GM18508 (cell line): ENCODE measurements around the gene SNX6.
"Not testable (repeated sequence)": the region's sequence is repeated elsewhere in the genome, so short reads cannot be mapped to it uniquely, and the experiment has no call there.

Experiments
- ATAC-seq: cut with Tn5 transposase; IDR thresholded peaks from one replicate; pipeline ENCODE4 v1.9.1; 2021; ENCODE audit warnings: moderate number of reproducible peaks; ENCODE audit not compliant: insufficient read depth, unreplicated experiment

Gene SNX6

DNA sequence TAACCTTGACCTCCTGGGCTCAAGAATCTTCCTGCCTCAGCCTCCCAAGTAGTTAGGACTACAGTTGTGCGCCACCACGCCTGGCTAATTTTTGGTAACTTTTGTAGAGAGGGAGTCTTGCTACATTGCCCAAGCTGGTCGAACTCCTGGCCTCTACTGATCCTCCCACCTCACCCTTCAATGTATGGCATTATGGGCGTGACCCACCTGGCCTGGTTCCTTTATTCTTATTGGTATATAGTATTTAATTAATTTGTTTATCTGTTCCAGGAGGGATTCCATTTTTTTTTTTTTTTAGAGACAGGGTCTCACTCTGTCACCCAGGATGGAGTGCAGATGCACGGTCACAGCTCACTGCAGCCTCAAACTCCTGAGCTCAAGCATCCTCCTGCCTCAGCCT, 49.6 kb downstream of the SNX6 start:
- no peak for ATAC-seq

DNA sequence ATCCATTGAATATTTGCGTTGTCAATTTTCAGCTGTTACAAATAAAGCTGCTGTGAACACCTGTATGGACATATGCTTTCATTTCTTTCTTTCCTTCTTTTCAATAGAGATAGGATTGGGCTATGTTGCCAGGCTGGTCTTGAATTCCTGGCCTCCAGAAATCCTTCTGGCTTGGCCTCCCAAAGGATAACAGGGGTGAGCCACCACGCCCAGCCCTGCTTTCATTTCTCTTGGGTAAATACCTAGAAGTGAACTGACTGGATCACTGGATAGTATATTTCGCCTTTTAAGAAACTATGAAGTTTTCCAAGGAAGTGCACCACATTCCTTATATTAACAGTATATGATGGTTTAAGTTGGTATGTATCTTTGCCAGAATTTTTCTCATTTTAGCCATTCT, 58.2 kb downstream of the SNX6 start:
- no peak for ATAC-seq

DNA sequence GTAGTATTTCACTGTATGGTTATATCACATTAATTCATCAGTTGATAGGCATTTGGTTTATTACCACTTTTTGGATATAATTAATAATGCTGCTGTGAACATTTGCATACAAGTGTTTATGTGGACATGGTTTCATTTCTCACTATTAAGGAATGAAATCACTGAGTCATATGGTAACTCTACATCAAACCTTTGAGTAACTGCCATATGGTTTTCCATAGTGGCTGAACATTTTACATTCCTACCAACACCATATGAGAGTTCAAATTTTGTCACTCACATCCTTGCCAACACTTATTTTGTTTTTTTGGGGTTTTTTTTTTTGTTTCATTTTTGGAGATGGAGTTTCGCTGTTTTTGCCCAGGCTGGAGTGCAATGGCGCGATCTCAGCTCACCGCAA, 60.2 kb downstream of the SNX6 start:
- ATAC-seq = no peak

DNA sequence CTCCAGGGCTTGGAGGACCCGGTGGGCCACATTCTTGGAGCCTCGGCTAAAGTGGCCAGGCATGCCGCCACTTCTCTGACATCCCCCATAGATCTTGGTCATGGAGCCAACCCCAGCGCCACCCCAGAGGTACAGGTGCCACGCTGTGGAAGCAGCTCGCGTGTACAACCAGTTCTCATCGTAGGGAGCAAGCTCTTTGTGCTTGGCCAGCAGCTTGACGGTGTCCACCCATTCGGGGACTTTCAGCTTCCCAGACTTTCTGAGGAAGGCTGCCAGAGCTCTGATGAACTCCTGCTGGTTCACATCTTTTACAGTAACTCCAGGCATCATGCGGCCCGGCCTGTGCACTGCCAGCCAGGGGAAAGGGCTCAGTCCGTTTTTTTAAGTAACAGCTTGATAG, 61.1 kb downstream of the SNX6 start:
- ATAC-seq = no peak

DNA sequence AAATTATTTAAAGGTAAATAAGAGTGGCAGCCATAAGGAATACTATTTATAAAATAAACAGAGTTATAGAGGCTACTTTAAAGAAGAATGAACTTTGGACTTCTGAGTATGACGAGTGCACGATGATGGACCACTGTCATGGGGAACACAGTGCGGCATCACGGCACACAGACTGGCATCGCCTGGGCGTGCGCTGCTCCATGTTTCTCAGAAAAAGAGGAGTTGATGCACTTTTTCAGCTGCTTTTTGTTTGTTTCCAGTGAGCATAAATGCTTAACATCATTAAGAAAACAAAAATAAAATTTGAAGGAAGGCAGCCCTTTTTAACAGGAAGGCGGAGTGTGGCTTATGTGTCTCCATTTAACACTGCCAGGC, 67.2 kb downstream of the SNX6 start:
- no peak for ATAC-seq

DNA sequence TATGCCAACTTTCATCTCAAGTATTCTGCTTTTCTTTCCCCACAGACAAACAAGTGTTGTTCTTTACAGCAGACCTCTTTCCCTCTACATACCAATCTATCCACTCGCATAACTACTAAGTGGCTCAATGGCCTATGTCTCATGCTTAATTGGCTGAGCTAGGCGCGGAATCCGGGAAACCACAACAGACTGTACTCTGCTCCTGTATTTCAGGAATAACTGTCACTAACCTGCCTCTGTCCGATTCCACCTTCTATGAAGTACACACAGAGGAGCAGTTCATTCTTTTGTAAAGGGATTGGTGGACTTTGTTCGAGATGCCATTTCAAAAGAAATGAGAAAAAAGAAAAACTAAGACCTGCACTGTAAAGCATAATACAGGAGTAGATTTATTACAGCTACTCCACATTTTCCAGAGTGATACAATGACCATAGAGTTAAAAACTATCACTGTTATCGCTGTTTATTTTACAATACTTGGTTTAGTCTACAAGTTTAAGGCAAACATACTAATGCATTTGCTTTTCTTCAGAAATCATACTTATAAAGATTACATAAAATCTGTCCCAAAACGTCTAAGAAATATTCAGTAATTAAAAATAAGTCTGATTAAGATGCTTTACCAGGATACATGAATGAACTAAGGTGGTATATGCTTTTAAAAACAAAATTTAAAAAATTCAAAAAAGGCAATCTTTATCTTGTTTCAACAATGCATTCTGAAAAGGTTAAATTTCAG, 67.7 kb downstream of the SNX6 start:
- ATAC-seq = not testable (repeated sequence)

DNA sequence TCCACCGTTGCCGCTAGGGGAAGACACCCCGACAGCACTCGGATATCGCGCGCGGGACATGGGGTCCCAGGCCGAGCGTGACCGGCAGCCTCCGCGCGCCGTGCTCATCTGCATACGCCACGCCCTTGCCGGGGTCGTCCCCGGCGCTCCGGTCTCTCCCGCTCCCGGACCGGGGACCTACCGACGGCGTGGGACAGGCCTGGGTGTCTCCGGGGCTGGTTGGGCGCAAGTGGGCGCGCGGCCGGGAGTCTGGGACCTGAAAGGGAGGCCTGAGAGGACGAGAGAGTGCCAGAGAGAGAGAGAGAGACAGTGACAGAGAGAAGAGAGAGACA, 73.5 kb downstream of the SNX6 start:
- ATAC-seq = peak; percentile 22

DNA sequence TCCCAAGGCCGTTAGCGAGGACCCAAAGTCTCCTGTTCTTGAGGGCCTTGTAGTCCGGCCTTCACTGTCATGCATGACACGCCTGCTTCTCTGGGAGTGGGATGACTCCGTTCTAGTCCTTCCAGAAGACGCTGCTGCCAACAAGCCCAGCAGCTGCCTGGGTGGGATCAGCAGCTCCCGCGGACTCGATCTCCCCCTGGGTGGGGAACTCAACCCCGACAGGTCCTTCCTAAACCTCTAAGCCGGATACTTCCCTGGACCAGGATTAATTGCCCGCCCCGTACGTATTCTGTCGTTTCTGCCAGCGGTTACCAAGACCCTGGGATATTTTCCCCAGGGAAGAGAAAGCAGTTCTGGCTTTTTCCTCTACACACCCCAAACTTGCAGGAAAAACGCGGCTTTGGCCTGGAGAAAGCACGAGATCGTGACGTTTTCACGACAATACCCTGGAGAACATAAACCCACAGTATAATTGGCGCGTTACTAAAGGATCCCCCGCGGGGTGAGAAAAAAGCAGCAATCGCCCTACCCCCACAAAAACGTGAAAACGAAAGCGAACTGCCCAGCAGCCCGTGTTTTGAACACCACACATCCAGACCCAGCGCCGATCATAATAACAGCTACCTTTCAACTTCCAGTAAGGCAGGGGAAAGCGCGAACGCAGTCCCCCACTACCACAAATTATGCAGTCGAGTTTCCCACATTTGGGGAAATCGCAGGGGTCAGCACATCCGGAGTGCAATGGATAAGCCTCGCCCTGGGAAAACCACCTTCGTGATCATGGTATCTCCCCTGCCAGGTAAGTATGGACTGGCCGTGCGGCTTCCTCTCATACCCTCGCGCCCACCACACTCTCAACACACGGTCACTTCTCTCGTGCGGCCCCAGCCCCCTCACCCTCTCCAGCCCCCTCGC, 74.1 kb downstream of the SNX6 start:
- ATAC-seq = peak; percentile 51

DNA sequence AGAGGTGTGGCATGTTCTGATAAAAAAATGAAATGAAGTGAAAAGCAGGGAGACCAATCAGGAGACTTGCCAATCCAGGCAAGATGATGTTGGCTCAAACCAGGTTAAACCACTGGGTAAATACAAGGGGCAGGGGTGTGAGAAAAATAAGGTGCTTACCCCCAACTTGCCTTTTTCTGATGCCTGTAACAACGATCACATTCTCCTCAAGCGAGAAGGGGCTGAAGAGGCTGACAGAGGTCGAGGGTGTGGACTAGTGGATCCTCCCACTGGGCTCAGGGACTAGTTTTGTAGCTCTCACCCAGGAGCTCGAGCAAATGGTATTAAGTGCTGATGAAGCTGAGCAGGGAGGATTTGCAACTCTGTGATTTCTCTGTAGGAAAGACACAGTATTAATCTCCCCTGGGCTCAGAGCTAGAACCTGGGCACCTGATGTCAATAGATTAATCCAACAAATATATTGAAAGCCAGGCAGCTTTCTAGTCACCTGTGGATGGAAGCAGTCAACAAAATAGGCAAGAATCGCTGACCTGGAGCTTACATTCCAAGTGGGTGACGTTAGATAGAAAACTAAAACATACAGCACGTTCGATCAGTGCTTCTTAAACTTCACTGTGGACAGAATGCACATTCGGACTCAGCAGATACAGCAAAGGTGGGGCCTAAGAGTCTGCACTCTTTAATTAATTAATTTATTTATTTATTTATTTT, 75.3 kb downstream of the SNX6 start:
- no peak for ATAC-seq

DNA sequence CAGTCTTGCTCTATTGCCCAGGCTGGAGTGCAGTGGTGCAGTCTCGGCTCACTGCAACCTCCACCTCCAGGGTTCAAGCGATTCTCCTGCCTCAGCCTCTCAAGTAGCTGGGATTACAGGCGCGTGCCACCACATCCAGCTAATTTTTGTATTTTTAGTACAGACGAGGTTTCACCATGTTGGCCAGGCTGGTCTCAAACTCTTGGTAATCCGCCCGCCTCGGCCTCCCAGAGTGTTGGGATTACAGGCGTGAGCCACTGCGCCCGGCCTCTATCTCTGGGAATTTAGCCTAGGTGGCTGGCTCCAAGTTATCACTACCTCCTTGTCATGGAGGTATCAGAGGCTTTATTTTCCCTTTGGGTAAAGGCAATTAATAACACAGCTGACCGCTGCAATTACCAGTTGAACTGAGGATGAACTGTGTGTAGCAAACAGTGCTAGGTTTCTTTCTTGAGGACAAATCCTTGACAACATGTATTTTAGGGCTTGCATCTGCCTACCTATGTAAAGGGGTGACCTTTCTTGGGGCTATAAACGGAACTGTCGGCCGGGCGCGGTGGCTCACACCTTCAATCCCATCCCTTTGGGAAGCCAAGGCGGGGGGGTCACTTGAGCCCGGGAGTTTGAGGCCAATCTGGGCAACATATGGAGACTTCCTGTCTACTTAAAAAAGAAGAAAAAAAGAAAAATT, 80.5 kb downstream of the SNX6 start:
- not testable (repeated sequence) for ATAC-seq

DNA sequence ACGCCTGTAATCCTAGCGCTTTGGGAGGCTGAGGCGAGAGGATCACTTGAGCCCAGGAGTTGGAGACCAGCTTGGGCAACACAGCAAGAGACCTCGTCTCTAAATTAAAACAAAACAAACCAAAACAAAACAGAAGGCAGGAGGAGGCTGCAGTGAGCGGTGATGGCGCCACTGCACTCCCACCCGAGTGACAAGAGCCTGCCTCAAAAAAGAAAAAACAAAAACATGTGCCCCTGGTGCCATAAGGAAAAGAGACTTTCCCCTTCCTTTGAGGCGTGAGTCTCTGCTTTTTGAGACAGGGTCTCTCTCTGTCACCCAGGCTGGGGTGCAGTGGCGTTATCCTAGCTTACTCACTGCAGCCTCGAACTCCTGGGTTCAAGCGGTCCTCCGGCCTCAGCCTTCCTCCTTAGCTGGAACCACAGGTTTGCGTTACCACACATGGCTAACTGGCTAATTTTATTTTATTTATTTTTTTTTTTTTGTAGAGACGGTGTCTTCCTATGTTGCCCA, 81.4 kb downstream of the SNX6 start:
- no peak for ATAC-seq

DNA sequence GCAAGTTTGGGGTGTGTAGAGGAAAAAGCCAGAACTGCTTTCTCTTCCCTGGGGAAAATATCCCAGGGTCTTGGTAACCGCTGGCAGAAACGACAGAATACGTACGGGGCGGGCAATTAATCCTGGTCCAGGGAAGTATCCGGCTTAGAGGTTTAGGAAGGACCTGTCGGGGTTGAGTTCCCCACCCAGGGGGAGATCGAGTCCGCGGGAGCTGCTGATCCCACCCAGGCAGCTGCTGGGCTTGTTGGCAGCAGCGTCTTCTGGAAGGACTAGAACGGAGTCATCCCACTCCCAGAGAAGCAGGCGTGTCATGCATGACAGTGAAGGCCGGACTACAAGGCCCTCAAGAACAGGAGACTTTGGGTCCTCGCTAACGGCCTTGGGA, 82.8 kb downstream of the SNX6 start:
- ATAC-seq = peak; percentile 14

DNA sequence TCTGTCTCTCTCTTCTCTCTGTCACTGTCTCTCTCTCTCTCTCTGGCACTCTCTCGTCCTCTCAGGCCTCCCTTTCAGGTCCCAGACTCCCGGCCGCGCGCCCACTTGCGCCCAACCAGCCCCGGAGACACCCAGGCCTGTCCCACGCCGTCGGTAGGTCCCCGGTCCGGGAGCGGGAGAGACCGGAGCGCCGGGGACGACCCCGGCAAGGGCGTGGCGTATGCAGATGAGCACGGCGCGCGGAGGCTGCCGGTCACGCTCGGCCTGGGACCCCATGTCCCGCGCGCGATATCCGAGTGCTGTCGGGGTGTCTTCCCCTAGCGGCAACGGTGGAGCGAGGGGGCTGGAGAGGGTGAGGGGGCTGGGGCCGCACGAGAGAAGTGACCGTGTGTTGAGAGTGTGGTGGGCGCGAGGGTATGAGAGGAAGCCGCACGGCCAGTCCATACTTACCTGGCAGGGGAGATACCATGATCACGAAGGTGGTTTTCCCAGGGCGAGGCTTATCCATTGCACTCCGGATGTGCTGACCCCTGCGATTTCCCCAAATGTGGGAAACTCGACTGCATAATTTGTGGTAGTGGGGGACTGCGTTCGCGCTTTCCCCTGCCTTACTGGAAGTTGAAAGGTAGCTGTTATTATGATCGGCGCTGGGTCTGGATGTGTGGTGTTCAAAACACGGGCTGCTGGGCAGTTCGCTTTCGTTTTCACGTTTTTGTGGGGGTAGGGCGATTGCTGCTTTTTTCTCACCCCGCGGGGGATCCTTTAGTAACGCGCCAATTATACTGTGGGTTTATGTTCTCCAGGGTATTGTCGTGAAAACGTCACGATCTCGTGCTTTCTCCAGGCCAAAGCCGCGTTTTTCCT, 83.4 kb downstream of the SNX6 start:
- ATAC-seq = peak; percentile 66

DNA sequence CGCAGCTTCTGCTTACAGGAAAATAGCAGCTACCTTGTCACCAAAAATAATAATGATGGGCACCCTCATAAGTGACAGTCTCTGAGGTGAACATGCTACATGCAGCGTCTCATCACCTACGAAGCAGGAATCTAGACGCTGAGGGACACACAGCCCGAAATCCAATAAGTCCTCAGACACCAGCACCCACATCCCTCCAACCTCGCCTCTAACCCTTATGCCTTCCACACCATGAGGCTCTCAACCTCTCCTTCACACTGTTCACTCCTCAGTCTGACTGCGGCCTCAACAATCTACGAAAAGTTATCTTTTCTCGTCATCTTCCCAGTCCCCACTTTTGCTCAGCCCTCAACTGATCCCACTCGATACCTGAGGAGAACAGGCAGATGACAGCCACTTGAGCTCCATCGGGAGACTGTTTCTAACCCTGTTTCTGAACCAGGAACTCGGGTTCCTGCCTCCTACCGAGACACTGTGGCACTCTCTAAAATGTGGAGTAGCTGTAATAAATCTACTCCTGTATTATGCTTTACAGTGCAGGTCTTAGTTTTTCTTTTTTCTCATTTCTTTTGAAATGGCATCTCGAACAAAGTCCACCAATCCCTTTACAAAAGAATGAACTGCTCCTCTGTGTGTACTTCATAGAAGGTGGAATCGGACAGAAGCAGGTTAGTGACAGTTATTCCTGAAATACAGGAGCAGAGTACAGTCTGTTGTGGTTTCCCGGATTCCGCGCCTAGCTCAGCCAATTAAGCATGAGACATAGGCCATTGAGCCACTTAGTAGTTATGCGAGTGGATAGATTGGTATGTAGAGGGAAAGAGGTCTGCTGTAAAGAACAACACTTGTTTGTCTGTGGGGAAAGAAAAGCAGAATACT, 89.5 kb downstream of the SNX6 start:
- not testable (repeated sequence) for ATAC-seq

DNA sequence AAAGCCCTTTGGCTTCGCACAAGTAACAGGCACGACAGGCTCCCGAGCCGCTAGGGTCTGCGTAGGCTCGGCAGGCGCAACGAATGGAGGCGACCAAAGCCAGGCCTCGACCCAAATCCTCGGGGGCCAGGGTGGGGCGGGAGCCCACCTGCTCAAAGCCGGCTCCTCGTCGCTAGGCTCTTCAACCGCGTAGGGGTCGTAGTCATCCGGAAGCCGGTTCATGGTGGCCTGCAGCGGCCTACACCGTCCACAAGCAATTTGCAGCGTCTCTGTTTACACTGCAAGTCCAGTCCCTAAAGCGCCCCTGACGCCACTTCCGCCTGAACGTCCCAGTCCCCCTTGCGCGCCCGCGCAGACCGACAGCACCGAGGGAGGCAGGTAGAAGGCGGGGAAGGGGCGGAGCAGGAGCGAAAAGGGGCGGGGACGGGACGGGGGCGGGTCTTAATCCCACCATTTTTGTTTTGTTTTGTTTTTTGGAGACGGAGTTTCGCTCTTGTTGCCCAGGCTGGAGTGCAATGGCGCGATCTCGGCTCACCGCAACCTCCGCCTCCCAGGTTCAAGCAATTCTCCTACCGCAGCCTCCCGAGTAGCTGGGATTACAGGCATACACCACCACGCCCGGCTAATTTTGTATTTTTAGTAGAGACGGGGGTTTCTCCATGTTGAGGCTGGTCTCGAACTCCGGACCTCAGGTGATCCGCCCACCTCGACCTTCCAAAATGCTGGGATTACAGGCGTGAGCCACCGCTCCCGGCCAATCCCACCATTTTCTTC, 90.4 kb downstream of the SNX6 start, which contains the start of gene EAPP:
Gene EAPP (minus strand): TSS at position 295 of the 774 bp plus-strand sequence. CDS start 73 bp downstream, at position 222.
- ATAC-seq = peak; percentile 96

DNA sequence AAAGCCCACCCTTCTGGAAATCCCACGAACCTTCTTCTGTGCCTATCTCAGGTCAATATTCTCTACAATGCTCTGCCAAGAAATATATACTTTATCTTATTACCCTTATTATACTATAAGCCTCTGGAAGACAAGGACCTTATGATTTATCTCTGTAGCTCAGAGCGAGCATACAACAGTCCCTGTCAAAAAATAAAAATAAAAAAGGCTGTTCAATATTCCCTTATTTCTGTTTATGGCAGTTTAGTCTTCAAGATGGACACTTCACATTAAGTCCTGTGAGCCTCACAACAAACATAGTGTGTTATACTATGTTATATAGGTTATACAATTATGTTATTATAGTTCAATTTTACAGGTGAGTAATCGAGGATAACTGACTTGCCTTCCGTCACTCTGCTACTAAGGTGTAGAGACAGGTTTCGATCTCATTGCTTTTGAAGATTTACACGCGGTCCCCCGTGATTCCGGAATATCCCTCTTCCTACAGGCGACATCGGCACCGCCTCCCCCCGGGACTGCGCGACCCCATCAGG, 91.0 kb downstream of the SNX6 start:
- ATAC-seq = peak; percentile 19

DNA sequence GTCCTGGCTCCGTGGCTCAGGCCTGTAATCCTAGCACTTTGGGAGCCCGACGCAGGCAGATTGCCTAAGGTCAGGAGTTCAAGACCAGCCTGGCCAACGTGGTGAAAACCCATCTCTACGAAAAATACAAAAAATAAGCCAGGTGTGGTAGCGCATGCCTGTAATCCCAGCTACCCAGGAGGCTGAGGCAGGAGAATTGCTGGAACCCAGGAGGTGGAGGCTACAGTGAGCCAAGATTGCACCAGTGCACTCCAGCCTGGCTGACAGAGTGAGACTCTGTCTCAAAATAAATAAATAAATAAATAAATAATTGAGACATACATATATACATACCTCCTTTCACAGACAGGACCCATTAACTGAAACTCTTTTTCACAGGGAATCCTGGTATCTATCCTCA, 91.9 kb downstream of the SNX6 start:
- not testable (repeated sequence) for ATAC-seq
